ENCODE measurements around the gene MTCL1.

DNA sequence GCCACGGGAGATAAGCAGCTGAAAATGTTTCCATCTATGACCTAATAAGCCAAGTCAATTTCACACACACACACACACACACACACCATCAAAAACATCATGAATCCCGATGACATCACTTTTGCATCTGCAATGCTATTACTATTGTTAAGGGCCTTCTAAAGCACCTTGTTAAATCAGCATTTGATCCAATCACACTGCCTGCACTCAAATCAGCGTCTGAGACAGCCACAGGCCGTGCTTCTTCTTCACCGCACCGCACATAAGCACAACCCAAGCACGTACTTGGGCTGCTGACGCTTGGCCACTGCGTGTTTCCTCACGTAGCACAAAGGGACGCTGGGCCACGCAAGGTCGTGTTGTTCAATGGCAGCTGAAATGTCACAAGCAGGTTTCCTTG is 15.8 kb upstream of the MTCL1 start:
- TF ChIP-seq CTCF (IDR thresholded peaks at IDR 0.05), result no peak
- TF ChIP-seq POLR2A (IDR thresholded peaks at IDR 0.05), result no peak

Measured in heart left ventricle (tissue), 13 donors.